SK-N-SH (cell line): ENCODE results near the gene BIRC5.

Experiments used
- CTCF ChIP-seq: fragments of 200-600 bp; sonication (generic); IDR thresholded peaks from 2 replicates; pipeline ENCODE4 v1.6.1; 2017; ENCODE audit warnings: antibody characterized with exemption, mild to moderate bottlenecking, moderate library complexity
- NRF1 ChIP-seq: IDR thresholded peaks from 2 replicates; pipeline ENCODE4 v1.6.1; 2012; ENCODE audit warnings: low read depth, mild to moderate bottlenecking, low read length
- POLR2AphosphoS5 ChIP-seq: IDR thresholded peaks from 2 replicates; pipeline ENCODE4 v1.6.1; 2012; ENCODE audit warnings: low read depth, low read length
- REST ChIP-seq: IDR thresholded peaks from 2 replicates; pipeline ENCODE4 v1.6.1; 2012; ENCODE audit warnings: mild to moderate bottlenecking, low read depth, low read length, moderate library complexity

GRCh38 chr17:78180083-78180482, 34.0 kb upstream of the BIRC5 start:
- no peak for TF ChIP-seq POLR2AphosphoS5
- no peak for TF ChIP-seq REST
- no peak for TF ChIP-seq NRF1
- no peak for TF ChIP-seq CTCF
